HAP-1 (cell line): Measurements from ENCODE around the gene DNMT3B.
"Not testable (repeated sequence)": the region's sequence is repeated elsewhere in the genome, so short reads cannot be mapped to it uniquely, and the experiment has no call there.

ENCODE experiments used
- DNase-seq, 2 experiments: peaks; one replicate each; pipeline ENCODE4 v3.0.0-alpha.2; 2016 to 2020; ENCODE audit warnings: low spot score in 2 of 2
- H3K27me3 ChIP-seq: fragments of 250-450 bp; sonication (Bioruptor Pico); 2 replicates; pipeline ENCODE4 v1.5.1; 2020; ENCODE audit warnings: low read depth, mild to moderate bottlenecking, moderate library complexity
- H3K36me3 ChIP-seq: fragments of 250-450 bp; sonication (Bioruptor Pico); replicated peaks from 2 replicates; pipeline ENCODE4 v1.5.1; 2020; ENCODE audit warnings: mild to moderate bottlenecking
- H3K4me1 ChIP-seq: fragments of 250-450 bp; sonication (Bioruptor Pico); 2 replicates; pipeline ENCODE4 v1.5.1; 2020; ENCODE audit warnings: mild to moderate bottlenecking
- H3K4me3 ChIP-seq: fragments of 250-450 bp; sonication (Bioruptor Pico); 2 replicates; pipeline ENCODE4 v1.5.1; 2020; ENCODE audit warnings: mild to moderate bottlenecking, moderate library complexity
- H3K9me3 ChIP-seq: fragments of 250-450 bp; sonication (Bioruptor Pico); 2 replicates; pipeline ENCODE4 v1.5.1; 2020; ENCODE audit warnings: mild to moderate bottlenecking, moderate library complexity
- in situ Hi-C: fragments of 300-500 bp; cut with MboI; formaldehyde crosslinking; loops from 3 replicates; pipeline ENCODE4 v1.14.3; 2020; ENCODE audit warnings: low sequenced_read_pairs, inconsistent platforms, mixed read lengths

Gene DNMT3B

GRCh38 chr20:32792316-32792715 is 30.1 kb downstream of the DNMT3B start:
- in situ Hi-C loops, result loop anchor here (25.0 kb wide), 1 partner anchor 145 kb away; no protein-coding TSS in a partner anchor
- DNase-seq, result peak; percentile 38 to 72

GRCh38 chr20:32792731-32793458 is 30.7 kb downstream of the DNMT3B start:
- H3K4me1 ChIP-seq, result peaks cover 3% of the 10 kb centered on the region
- no peaks in the 10 kb centered on the region for H3K27me3 ChIP-seq
- peaks cover 26% of the 10 kb centered on the region for H3K36me3 ChIP-seq
- DNase-seq, result no peak
- in situ Hi-C loops, result loop anchor here (25.0 kb wide), 1 partner anchor 144 kb away; no protein-coding TSS in a partner anchor
- H3K9me3 ChIP-seq, result no peaks in the 10 kb centered on the region
- H3K4me3 ChIP-seq, result no peak overlapping the region

More at GRCh38 chr20:32792316-32792715, 30.1 kb downstream of the DNMT3B start:
- Histone ChIP-seq H3K9me3 (no peaks in the 10 kb centered on the region), H3K27me3 (no peaks in the 10 kb centered on the region), H3K4me3 (no peak overlapping the region), H3K4me1 (peaks cover 3% of the 10 kb centered on the region), H3K36me3 (peaks cover 28% of the 10 kb centered on the region)

- no peak overlapping the region for H3K4me3 ChIP-seq
- H3K36me3 ChIP-seq, result peaks cover 39% of the 10 kb centered on the region
- no peak for DNase-seq
- in situ Hi-C loops, result loop anchor here (25.0 kb wide), 1 partner anchor 141 kb away; no protein-coding TSS in a partner anchor
- H3K9me3 ChIP-seq, result no peaks in the 10 kb centered on the region
- H3K27me3 ChIP-seq, result no peaks in the 10 kb centered on the region
- peaks cover 3% of the 10 kb centered on the region for H3K4me1 ChIP-seq
Measured at GRCh38 chr20:32796383-32796948, 34.3 kb downstream of the DNMT3B start.

GRCh38 chr20:32796981-32797451 is 34.8 kb downstream of the DNMT3B start:
- no peak overlapping the region for H3K4me3 ChIP-seq
- DNase-seq, result no peak
- H3K36me3 ChIP-seq, result peaks cover 34% of the 10 kb centered on the region
- peaks cover 2% of the 10 kb centered on the region for H3K4me1 ChIP-seq
- no peaks in the 10 kb centered on the region for H3K27me3 ChIP-seq
- in situ Hi-C loops, result loop anchor here (25.0 kb wide), 1 partner anchor 140 kb away; no protein-coding TSS in a partner anchor
- no peaks in the 10 kb centered on the region for H3K9me3 ChIP-seq

GRCh38 chr20:32797571-32797970 is 35.4 kb downstream of the DNMT3B start:
- not testable (repeated sequence) for H3K4me3 ChIP-seq, H3K27me3 ChIP-seq, H3K4me1 ChIP-seq, DNase-seq, H3K9me3 ChIP-seq
- in situ Hi-C loops, result loop anchor here (25.0 kb wide), 1 partner anchor 140 kb away; no protein-coding TSS in a partner anchor
- peaks cover 38% of the 10 kb centered on the region for H3K36me3 ChIP-seq

GRCh38 chr20:32798046-32798981 is 36.1 kb downstream of the DNMT3B start:
- peaks cover 43% of the 10 kb centered on the region for H3K36me3 ChIP-seq
- H3K4me3 ChIP-seq, result no peak overlapping the region
- H3K9me3 ChIP-seq, result no peaks in the 10 kb centered on the region
- H3K4me1 ChIP-seq, result no peaks in the 10 kb centered on the region
- in situ Hi-C loops, result loop anchor here (25.0 kb wide), 1 partner anchor 139 kb away; no protein-coding TSS in a partner anchor
- H3K27me3 ChIP-seq, result no peaks in the 10 kb centered on the region
- no peak for DNase-seq

GRCh38 chr20:32803092-32803491 is 40.9 kb downstream of the DNMT3B start:
- H3K4me1 ChIP-seq, result peaks cover 9% of the 10 kb centered on the region
- H3K36me3 ChIP-seq, result peaks cover 44% of the 10 kb centered on the region
- DNase-seq, result no peak
- H3K9me3 ChIP-seq, result no peaks in the 10 kb centered on the region
- no peak overlapping the region for H3K4me3 ChIP-seq
- in situ Hi-C loops, result no loop called here
- H3K27me3 ChIP-seq, result no peaks in the 10 kb centered on the region

- Histone ChIP-seq H3K4me1 (peaks cover 9% of the 10 kb centered on the region), H3K4me3 (no peak overlapping the region), H3K27me3 (no peaks in the 10 kb centered on the region), H3K9me3 (no peaks in the 10 kb centered on the region), H3K36me3 (peaks cover 36% of the 10 kb centered on the region)
- DNase-seq, result no peak
- in situ Hi-C loops, result no loop called here
Measured at GRCh38 chr20:32804022-32804715, 42.0 kb downstream of the DNMT3B start.

- Histone ChIP-seq H3K9me3 (no peaks in the 10 kb centered on the region), H3K4me1 (peaks cover 9% of the 10 kb centered on the region), H3K27me3 (no peaks in the 10 kb centered on the region), H3K4me3 (no peak overlapping the region), H3K36me3 (peaks cover 32% of the 10 kb centered on the region)
- in situ Hi-C loops, result no loop called here
- DNase-seq, result no peak
Measured at GRCh38 chr20:32804817-32805216, 42.6 kb downstream of the DNMT3B start.

GRCh38 chr20:32805721-32806120 is 43.5 kb downstream of the DNMT3B start:
- in situ Hi-C loops, result no loop called here
- Histone ChIP-seq H3K9me3 (no peaks in the 10 kb centered on the region), H3K4me1 (peaks cover 9% of the 10 kb centered on the region), H3K36me3 (peaks cover 30% of the 10 kb centered on the region), H3K4me3 (no peak overlapping the region), H3K27me3 (no peaks in the 10 kb centered on the region)
- DNase-seq, result no peak

- peaks cover 24% of the 10 kb centered on the region for H3K36me3 ChIP-seq
- no peak for DNase-seq
- no peak overlapping the region for H3K4me3 ChIP-seq
- H3K27me3 ChIP-seq, result no peaks in the 10 kb centered on the region
- H3K9me3 ChIP-seq, result no peaks in the 10 kb centered on the region
- in situ Hi-C loops, result no loop called here
- peaks cover 9% of the 10 kb centered on the region for H3K4me1 ChIP-seq
Measured at GRCh38 chr20:32806356-32806755, 44.2 kb downstream of the DNMT3B start.

GRCh38 chr20:32807706-32808105 is 45.5 kb downstream of the DNMT3B start:
- Histone ChIP-seq H3K4me1 (peaks cover 9% of the 10 kb centered on the region), H3K4me3 (no peak overlapping the region), H3K27me3 (no peaks in the 10 kb centered on the region), H3K36me3 (peaks cover 18% of the 10 kb centered on the region), H3K9me3 (no peaks in the 10 kb centered on the region)
- in situ Hi-C loops, result no loop called here
- peak; percentile 68 to 76 for DNase-seq

- no peak overlapping the region for H3K4me3 ChIP-seq
- peaks cover 13% of the 10 kb centered on the region for H3K36me3 ChIP-seq
- in situ Hi-C loops, result no loop called here
- no peaks in the 10 kb centered on the region for H3K9me3 ChIP-seq
- DNase-seq, result no peak
- peaks cover 9% of the 10 kb centered on the region for H3K4me1 ChIP-seq
- H3K27me3 ChIP-seq, result no peaks in the 10 kb centered on the region
Measured at GRCh38 chr20:32808438-32808837, 46.3 kb downstream of the DNMT3B start.
